Measurements from ENCODE around the gene IL4I1.

Gene IL4I1

DNA sequence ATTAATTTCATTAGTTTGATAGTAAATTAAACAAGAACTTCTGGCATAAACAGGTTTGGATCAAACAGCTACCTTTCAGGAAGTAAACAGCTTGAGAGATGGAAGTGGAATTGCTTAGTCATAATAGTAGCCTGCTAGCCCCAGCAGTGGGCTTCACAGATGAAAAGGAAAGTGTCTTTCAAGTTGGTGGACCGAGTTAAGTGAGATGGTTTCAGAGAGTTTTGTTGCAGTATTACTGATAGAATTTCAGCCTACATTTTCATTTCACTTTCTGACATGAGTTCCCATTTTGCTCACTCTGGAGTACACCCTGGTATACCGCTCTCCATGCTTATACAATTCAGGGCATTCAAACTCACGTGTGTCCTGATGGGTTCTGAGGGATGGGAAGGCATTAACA lies 47.7 kb downstream of the IL4I1 start:
- no peak for DNase-seq

DNA sequence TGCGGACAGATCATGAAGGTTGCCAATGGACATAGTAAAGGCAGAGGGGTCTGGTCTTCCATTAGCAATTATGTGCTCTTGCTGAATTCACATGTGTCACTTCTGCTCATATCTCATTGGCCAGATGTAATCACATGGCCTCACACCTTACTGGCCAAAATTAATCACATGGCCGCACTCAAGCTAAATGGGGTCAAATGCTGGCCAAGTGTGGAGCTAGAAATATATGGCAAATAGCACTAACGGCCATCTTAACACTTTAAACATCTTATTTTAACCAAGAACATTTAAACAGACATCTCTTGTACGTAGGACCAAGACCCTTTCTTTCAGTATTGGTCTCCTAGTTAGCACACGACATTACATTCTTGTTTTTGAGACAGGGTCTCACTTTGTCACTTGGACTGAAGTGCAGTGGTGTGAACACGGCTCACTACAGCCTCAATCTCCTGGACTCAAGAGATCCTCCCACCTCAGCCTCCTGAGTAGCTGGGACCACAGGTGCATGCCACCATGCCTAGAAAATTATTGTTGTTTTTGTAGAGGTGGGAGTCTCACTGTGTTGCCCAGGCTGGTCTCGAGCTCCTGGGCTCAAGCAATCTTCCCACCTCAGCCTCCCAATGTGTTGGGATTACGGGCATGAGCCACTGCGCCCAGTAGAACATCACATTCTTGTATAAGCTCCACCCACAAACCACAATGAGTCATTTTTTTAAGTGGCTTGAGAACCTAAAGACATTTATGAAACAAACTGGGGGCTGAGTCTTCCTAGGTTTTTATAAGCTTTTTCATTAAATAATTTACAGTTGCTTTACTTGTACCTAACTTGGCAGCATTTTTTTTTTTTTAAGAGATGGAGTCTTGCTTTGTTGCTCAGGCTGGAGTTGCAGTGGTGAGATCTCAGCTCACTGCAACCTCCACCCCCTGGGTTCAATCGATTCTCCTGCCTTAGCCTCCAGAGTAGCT lies 48.7 kb downstream of the IL4I1 start:
- DNase-seq = no peak

DNA sequence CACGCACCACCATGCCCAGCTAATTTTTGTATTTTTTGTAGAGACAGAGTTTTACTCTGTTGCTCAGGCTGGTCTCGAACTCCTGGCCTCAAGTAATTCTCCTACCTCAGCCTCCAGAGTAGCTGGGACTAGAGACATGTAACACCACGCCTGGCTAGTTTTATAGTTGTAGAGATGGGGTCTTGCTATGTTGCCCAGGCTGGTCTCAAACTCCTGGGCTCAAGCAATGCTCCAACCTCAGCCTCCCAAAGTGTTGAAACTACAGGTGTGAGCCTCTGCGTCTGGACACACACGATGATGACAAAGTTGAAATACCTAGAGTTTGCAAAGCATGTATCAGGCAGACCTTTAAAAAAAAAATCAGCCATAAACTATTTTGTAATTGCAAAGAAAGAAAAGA lies 50.3 kb downstream of the IL4I1 start:
- DNase-seq = no peak

DNA sequence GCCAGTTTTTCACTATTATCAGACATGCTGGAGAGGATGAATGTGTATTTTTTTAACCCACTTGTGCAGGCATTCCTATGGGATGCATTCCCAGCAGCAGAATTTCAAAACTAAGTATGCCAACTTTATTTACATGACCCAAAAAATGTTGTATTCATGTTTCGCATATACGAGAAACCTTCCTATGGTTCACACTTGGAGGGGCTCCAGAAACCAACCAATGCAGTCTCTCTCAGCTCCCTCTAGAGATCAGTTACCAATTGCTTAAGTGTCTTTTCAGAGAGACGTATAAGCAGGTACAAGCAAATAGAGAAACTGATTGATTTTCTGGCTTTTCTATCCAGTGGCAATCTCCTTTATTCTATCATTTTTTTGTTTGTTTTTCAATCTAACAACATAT lies 51.3 kb downstream of the IL4I1 start:
- no peak for DNase-seq

DNA sequence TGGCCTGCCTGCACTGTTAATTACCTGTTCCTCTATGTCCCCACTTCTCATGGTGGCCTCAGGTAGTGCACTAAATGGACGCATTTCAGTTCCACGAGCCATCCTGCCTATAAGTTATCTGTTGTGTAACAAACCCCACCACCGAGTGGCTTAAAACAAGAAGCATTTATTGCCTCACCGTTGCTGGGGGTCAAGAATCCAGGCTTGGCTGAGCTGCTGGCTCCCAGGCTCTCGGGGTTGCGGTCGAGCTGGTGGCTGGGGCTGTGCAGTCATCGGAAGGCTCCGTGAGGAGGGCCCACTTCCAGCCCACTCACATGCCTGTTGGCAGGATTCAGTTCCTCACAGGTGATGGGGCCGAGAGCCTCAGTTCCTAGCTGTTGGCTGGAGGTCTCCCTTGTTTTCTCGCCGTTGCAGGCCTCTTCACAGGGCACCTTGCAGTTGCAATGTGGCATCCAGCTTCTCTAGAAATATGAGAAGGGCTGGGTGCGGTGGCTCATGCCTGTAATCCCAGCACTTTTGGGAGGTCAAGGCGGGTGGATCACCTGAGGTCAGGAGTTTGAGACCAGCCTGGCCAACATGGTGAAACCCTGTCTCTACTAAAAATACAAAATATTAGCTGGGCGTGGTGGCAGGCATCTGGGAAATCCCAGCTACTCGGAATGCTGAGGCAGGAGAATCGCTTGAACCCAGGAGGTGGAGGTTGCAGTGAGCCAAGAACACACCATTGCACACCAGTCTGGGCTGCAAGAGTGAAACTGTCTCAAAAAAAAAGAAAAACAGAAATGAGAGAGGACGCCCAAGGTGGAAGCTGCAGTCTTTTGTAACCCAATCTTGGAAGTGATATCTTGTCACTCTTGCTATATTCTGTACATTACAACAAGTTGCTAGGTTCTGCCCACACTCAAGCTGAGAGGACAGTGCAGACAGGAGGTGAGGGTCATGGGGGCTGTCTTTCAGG lies 52.3 kb downstream of the IL4I1 start:
- DNase-seq = no peak

DNA sequence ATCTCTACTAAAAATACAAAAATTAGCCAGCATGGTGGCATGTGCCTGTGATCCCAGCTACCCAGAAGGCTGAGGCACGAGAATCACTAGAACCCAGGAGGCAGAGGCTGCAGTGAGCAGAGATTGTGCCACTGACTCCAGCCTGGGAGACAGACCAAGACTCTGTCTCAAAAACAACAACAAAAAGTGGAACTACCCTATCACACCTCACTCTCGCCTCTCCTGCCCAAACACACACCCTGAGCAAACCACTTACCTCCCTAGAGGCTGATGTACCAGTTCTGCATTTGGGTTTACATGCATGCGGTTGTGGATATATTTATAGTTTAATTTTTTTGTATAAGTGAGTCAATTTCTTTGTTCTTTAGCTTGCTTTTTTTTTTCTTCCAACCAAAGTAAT lies 53.4 kb downstream of the IL4I1 start:
- DNase-seq = no peak

DNA sequence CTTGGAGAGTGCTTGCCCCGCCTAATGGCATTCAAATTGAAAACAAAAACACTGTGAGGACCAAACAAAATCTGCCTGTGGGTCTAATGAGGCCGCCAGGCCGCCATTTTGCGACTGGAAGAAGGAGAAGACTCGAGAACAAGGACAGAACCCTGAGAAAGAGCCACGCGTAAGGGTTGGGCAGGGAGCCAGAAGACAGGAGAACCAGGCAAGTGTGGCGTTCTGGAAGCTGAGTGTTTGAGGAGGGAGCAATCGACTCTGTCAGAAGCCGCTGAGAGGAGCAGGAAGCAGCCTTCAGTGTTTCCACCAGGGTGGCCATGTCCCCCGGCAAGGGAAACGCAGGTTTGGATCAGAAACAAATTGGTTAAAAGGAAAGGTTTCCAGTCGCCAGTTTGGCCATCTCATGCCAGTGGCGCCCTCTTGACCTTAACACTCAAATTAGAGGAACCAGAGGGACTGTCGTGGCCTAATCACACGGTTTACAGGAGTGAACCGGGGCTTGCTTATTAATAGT lies 55.9 kb downstream of the IL4I1 start:
- no peak for DNase-seq

DNA sequence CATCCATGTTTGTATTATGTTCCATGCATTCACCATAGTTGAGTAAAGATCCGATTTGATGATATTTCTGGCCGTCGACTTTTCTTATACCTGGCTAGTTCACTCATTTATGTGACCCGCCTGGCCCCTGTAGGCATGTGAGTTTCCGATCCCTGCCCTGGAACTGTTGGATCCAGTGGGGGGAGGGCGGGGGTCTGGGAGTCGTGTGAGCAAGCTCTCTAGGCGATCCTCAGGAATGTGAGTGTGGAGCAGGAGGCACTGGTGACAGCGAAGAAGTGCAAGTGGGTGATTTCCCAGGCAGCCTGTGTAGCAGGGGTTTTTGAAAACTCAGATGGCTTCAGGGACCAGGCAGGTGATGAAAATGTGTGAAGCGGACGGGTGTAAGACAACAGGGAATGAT lies 56.4 kb downstream of the IL4I1 start:
- no peak for DNase-seq

DNA sequence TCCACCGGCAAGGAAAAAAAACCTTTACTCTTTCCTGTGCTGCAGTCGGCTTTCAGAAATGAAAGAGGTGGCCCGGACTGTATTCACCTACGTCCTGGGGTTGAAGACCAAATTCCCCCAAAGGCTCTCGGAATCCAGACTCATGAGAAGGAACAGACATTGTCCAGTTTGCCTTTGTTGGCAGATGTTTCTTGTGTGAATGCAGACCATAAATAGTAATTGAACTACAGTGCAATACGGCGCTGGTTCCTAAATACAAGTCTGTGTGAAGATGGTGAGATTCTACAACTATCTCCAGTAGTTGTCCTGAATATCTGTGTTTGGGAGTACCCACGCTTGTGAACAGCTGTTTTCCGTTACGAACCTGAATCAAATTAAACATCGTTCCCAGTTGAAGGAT lies 57.0 kb downstream of the IL4I1 start:
- no peak for DNase-seq
